HepG2 (cell line): ENCODE measurements around the gene CD101. TPM values are rescaled to one million over a fixed set of nuclear protein-coding genes. Genes with fewer than 3 reads are reported as not detected.

Experiments
- ATAC-seq: fragments of 200-7000 bp; cut with Tn5 transposase; 3 replicates; pipeline ENCODE4 v1.9.1; 2020; ENCODE audit warnings: mild to moderate bottlenecking, moderate library complexity
- BruUV-seq: library from RNA; stranded (reverse); fragments of 400-500 nt; replicated peaks from 2 replicates; lab custom pipeline; 2021; lab: Mats Ljungman, UMichigan
- CTCF ChIA-PET: fragments of 300-600 bp; formaldehyde crosslinking; extraction: SDS; loops from one replicate; lab custom pipeline; 2021; ENCODE audit warnings: low total read pairs, inconsistent platforms, low intra/inter-chr PET ratio; lab: Yijun Ruan, JAX
- POLR2A ChIA-PET: fragments of 350-600 bp; sonication (Branson Sonifier 250); formaldehyde crosslinking; loops from one replicate; lab custom pipeline; 2020; ENCODE audit warnings: antibody characterized with exemption, inconsistent platforms; lab: Yijun Ruan, JAX
- DNase-seq: peaks from one replicate; pipeline ENCODE4 v3.0.0-alpha.2; 2015; ENCODE audit warnings: low spot score
- FAIRE-seq: peaks from 3 replicates; lab custom pipeline; 2011; peaks lifted over from hg19 to GRCh38; lab: Jason Lieb, UNC
- H2AFZ ChIP-seq: one replicate; pipeline ENCODE4 v1.6.1; 2011; ENCODE audit warnings: low read length, inconsistent platforms
- H3K27ac ChIP-seq: fragments of 300-600 bp; 3 replicates; pipeline ENCODE4 v1.8.0; 2011; ENCODE audit warnings: mixed run types, mild to moderate bottlenecking, mixed read lengths, low read length, inconsistent platforms; ENCODE audit not compliant: insufficient read depth; ENCODE audit errors: extremely low read length
- H3K27me3 ChIP-seq, 2 experiments: fragments of 200-600 bp in 1 of 2; 2 replicates in 1 of 2; 3 replicates in 1 of 2; pipeline versions ENCODE4 v1.6.0 to v1.8.0; 2011; ENCODE audit warnings: low read length in 2 of 2, mild to moderate bottlenecking in 2 of 2, moderate library complexity in 2 of 2, inconsistent platforms in 1 of 2; ENCODE audit not compliant: insufficient read depth in 2 of 2, control insufficient read depth in 1 of 2
- H3K36me3 ChIP-seq, 2 experiments: fragments of 200-600 bp in 1 of 2; replicated peaks in 1 of 2; 2 replicates in 1 of 2; 3 replicates in 1 of 2; pipeline versions ENCODE4 v1.5.1 to v1.8.0; 2011; ENCODE audit warnings: low read length in 2 of 2, inconsistent platforms in 1 of 2; ENCODE audit not compliant: insufficient read depth in 2 of 2, control insufficient read depth in 1 of 2
- H3K4me1 ChIP-seq: 2 replicates; pipeline ENCODE4 v1.5.1; 2012; ENCODE audit warnings: low read length, inconsistent platforms; ENCODE audit not compliant: insufficient read depth
- H3K4me2 ChIP-seq: 2 replicates; pipeline ENCODE4 v1.6.0; 2011; ENCODE audit warnings: low read depth, low read length, inconsistent platforms
- H3K4me3 ChIP-seq, 3 experiments: fragments of 200-600 bp in 1 of 3; sonication (generic), shearing (Covaris generic) in 1 of 3; replicated peaks in 1 of 3; 2 replicates each; pipeline ENCODE4 v1.5.1; 2011 to 2016; ENCODE audit warnings: low read length in 3 of 3, inconsistent platforms in 2 of 3, low read depth in 2 of 3, mild to moderate bottlenecking in 2 of 3, control low read depth in 1 of 3, mixed read lengths in 1 of 3; ENCODE audit not compliant: insufficient read depth in 1 of 3
- H3K79me2 ChIP-seq: one replicate; pipeline ENCODE4 v1.6.1; 2011; ENCODE audit warnings: low read length, inconsistent platforms; ENCODE audit not compliant: insufficient read depth
- H3K9ac ChIP-seq: 2 replicates; pipeline ENCODE4 v1.6.0; 2011; ENCODE audit warnings: mild to moderate bottlenecking, low read depth, low read length, inconsistent platforms; ENCODE audit not compliant: insufficient read depth
- H3K9me3 ChIP-seq: 2 replicates; pipeline ENCODE4 v1.5.1; 2012; ENCODE audit warnings: mild to moderate bottlenecking, low read length
- H4K20me1 ChIP-seq: 2 replicates; pipeline ENCODE4 v1.6.0; 2011; ENCODE audit warnings: inconsistent platforms, mild to moderate bottlenecking, low read length, moderate library complexity; ENCODE audit not compliant: insufficient read depth
- ARHGAP35 ChIP-seq: sonication (generic); formaldehyde crosslinking; IDR thresholded peaks from 2 replicates; pipeline ENCODE4 v1.9.0; 2022; ENCODE audit warnings: mild to moderate bottlenecking, inconsistent platforms, moderate library complexity, missing genetic modification reagents, borderline replicate concordance
- BCL6 ChIP-seq: IDR thresholded peaks from 2 replicates; pipeline ENCODE4 v1.6.1; 2016; ENCODE audit warnings: missing genetic modification reagents, missing compliant biosample characterization
- CREM ChIP-seq, 2 experiments: sonication (generic) in 1 of 2; formaldehyde crosslinking in 1 of 2; IDR thresholded peaks; 2 replicates each; pipeline versions ENCODE4 v1.4.0 to v1.6.1; 2016 to 2020; ENCODE audit warnings: antibody characterized with exemption in 1 of 2, mild to moderate bottlenecking in 1 of 2, missing genetic modification reagents in 1 of 2
- GABPB1 ChIP-seq: IDR thresholded peaks from 2 replicates; pipeline ENCODE4 v1.6.1; 2016; ENCODE audit warnings: mild to moderate bottlenecking, missing genetic modification reagents, moderate library complexity, missing compliant biosample characterization
- GTF2F1 ChIP-seq: fragments of 150-350 bp; IDR thresholded peaks from 2 replicates; pipeline ENCODE4 v1.6.1; 2014; ENCODE audit warnings: low read length
- KLF6 ChIP-seq: IDR thresholded peaks from 2 replicates; pipeline ENCODE4 v1.8.0; 2016; ENCODE audit warnings: missing biosample characterization, missing genetic modification reagents
- PHF21A ChIP-seq: sonication (generic); formaldehyde crosslinking; IDR thresholded peaks from 2 replicates; pipeline ENCODE4 v1.5.0; 2020; ENCODE audit warnings: mild to moderate bottlenecking, missing genetic modification reagents
- SP140L ChIP-seq: sonication (generic); formaldehyde crosslinking; IDR thresholded peaks from 2 replicates; pipeline ENCODE4 v1.4.0; 2020; ENCODE audit warnings: missing genetic modification reagents, borderline replicate concordance
- TSC22D2 ChIP-seq: sonication (generic); formaldehyde crosslinking; IDR thresholded peaks from 2 replicates; pipeline ENCODE4 v1.5.1; 2020; ENCODE audit warnings: missing genetic modification reagents, mild to moderate bottlenecking, borderline replicate concordance
- YY1 ChIP-seq: IDR thresholded peaks from 2 replicates; pipeline ENCODE4 v1.6.1; 2011; ENCODE audit warnings: low read length, low read depth, moderate library complexity, mild to moderate bottlenecking; ENCODE audit not compliant: insufficient read depth, insufficient replicate concordance
- ZNF18 ChIP-seq: sonication (generic); formaldehyde crosslinking; IDR thresholded peaks from 2 replicates; pipeline ENCODE4 v1.8.0; 2022; ENCODE audit warnings: mild to moderate bottlenecking, missing genetic modification reagents; ENCODE audit not compliant: insufficient replicate concordance
- ZNF33B ChIP-seq: sonication (generic); formaldehyde crosslinking; IDR thresholded peaks from 2 replicates; pipeline ENCODE4 v1.5.1; 2020; ENCODE audit warnings: mild to moderate bottlenecking, missing genetic modification reagents
- ZNF441 ChIP-seq: sonication (generic); formaldehyde crosslinking; IDR thresholded peaks from 2 replicates; pipeline ENCODE4 v1.7.0; 2021; ENCODE audit warnings: missing genetic modification reagents, borderline replicate concordance
- ZNF530 ChIP-seq: sonication (generic); formaldehyde crosslinking; IDR thresholded peaks from 2 replicates; pipeline ENCODE4 v1.5.0; 2020; ENCODE audit warnings: low read depth, mild to moderate bottlenecking, missing genetic modification reagents
- ZNF543 ChIP-seq: sonication (generic); formaldehyde crosslinking; IDR thresholded peaks from 2 replicates; pipeline ENCODE4 v1.4.0; 2020; ENCODE audit warnings: mild to moderate bottlenecking, missing genetic modification reagents
- ZNF7 ChIP-seq: IDR thresholded peaks from 2 replicates; pipeline ENCODE4 v1.6.1; 2016; ENCODE audit warnings: missing biosample characterization, missing genetic modification reagents
- ZNF790 ChIP-seq: sonication (generic); formaldehyde crosslinking; IDR thresholded peaks from 2 replicates; pipeline ENCODE4 v1.8.0; 2022; ENCODE audit warnings: missing genetic modification reagents, mild to moderate bottlenecking, borderline replicate concordance
- WGBS: methylation state at CpG from one replicate; pipeline ENCODE4 v1.1.6; 2017; ENCODE audit warnings: low lambda C conversion rate; 5-methylcytosine and 5-hydroxymethylcytosine counted together
- in situ Hi-C: cut with HindIII; loops from 2 replicates; pipeline ENCODE4 v1.10.0; 2017; ENCODE audit warnings: low pct_unique_long_range_greater_than_20kb; ENCODE audit not compliant: extremely low pct_ligation_motif_present
- intact Hi-C: fragments of 100-400 bp; cut with micrococcal nuclease; formaldehyde crosslinking; loops from one replicate; pipeline ENCODE4 v1.10.0; 2022; ENCODE audit not compliant: unreplicated experiment
- polyA plus RNA-seq, 8 experiments: library from polyadenylated mRNA; depleted of rRNA in 3 of 8; stranded (reverse) in 7 of 8; unstranded in 1 of 8; fragments of >200 nt; fragmentation: Illumina TruSeq in 4 of 8; extraction: Trizol in 4 of 8; gene quantifications; 2 replicates each; pipeline versions ENCODE4 v1.2.1 to v1.2.3, GENCODE V29; 2011 to 2016; ENCODE audit warnings: low read depth in 4 of 8, missing spikeins in 1 of 8, mixed read lengths in 1 of 8; ENCODE audit not compliant: insufficient read depth in 1 of 8
- total RNA-seq, 5 experiments: library from RNA; depleted of rRNA; stranded (reverse); fragments of >200 nt; fragmentation: Illumina TruSeq; extraction: Trizol; gene quantifications; 2 replicates each; pipeline ENCODE4 v1.2.3, GENCODE V29; 2016; ENCODE audit warnings: low read depth in 1 of 5
- TF ChIP-seq, protein P1 (sequence below): sonication (generic); formaldehyde crosslinking; IDR thresholded peaks from 2 replicates; pipeline ENCODE4 v1.4.0; 2020; ENCODE audit warnings: missing genetic modification reagents
- TF ChIP-seq, protein P2 (sequence below): sonication (generic); formaldehyde crosslinking; IDR thresholded peaks from 2 replicates; pipeline ENCODE4 v1.5.0; 2020; ENCODE audit warnings: missing genetic modification reagents, mild to moderate bottlenecking, borderline replicate concordance

CD101 gene
- total and polyA plus RNA-seq, 2 of the 13 experiments (the other 11 are each of a cell fraction or from before 2014, with no cell fraction given): 0.05 to 0.09 TPM

GRCh38 chr1:117001254-117001927 lies at the start of gene CD101 (continued):
- no peak for TF ChIP-seq GABPB1 (CRISPR knock-in tag)
- TF ChIP-seq ZNF18 (CRISPR knock-in tag): no peak
- TF ChIP-seq ZNF441 (CRISPR knock-in tag): no peak
- no peak for TF ChIP-seq ZNF543 (CRISPR knock-in tag)
- no peak for TF ChIP-seq KLF6
- TF ChIP-seq, all 625 proteins: peak for 0

- CTCF ChIA-PET: no interaction called here
These were observed 48.8 kb upstream of the CD101 start for GRCh38 chr1:116952738-116953275.

More at GRCh38 chr1:116952738-116953275, 48.8 kb upstream of the CD101 start:
- Histone ChIP-seq H3K9me3 (no peaks in the 10 kb centered on the region), H3K36me3 (no peaks in the 10 kb centered on the region; a peak in 1 of 5 replicates), H2AFZ (no peak overlapping the region), H3K27me3 (no peaks in the 10 kb centered on the region), H3K4me1 (no peaks in the 10 kb centered on the region), H3K27ac (no peak overlapping the region), H3K4me3 (no peak overlapping the region), H3K79me2 (no peaks in the 10 kb centered on the region), H3K4me2 (no peak overlapping the region), H3K9ac (no peak overlapping the region), H4K20me1 (no peaks in the 10 kb centered on the region)
- intact Hi-C loops (no loop called here), in situ Hi-C loops (no loop called here)
- no peak for ATAC-seq
- 50% methylated on average over 2 of the region's 2 CpGs for WGBS
- TF ChIP-seq, protein P1, sequence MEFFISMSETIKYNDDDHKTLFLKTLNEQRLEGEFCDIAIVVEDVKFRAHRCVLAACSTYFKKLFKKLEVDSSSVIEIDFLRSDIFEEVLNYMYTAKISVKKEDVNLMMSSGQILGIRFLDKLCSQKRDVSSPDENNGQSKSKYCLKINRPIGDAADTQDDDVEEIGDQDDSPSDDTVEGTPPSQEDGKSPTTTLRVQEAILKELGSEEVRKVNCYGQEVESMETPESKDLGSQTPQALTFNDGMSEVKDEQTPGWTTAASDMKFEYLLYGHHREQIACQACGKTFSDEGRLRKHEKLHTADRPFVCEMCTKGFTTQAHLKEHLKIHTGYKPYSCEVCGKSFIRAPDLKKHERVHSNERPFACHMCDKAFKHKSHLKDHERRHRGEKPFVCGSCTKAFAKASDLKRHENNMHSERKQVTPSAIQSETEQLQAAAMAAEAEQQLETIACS (CRISPR knock-in tag): no peak
- no peak for TF ChIP-seq ZNF530 (CRISPR knock-in tag)
- no peak for TF ChIP-seq GTF2F1
- no peak for TF ChIP-seq ZNF7 (CRISPR knock-in tag)
- TF ChIP-seq CREM (IDR thresholded peaks at IDR 0.05): no peak
- no peak for TF ChIP-seq CREM (CRISPR knock-in tag; IDR thresholded peaks at IDR 0.05)
- no peak for TF ChIP-seq ARHGAP35
- TF ChIP-seq PHF21A (CRISPR knock-in tag): no peak
- TF ChIP-seq BCL6 (CRISPR knock-in tag): no peak
- no peak for TF ChIP-seq SP140L (CRISPR knock-in tag)
- TF ChIP-seq, protein P2, sequence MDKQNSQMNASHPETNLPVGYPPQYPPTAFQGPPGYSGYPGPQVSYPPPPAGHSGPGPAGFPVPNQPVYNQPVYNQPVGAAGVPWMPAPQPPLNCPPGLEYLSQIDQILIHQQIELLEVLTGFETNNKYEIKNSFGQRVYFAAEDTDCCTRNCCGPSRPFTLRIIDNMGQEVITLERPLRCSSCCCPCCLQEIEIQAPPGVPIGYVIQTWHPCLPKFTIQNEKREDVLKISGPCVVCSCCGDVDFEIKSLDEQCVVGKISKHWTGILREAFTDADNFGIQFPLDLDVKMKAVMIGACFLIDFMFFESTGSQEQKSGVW (CRISPR knock-in tag): no peak
- TF ChIP-seq ZNF790 (CRISPR knock-in tag): no peak
- no peak for TF ChIP-seq YY1
- TF ChIP-seq ZNF33B (CRISPR knock-in tag): no peak
- TF ChIP-seq TSC22D2 (CRISPR knock-in tag): no peak
- FAIRE-seq: no peak
- no TSS peak for BruUV-seq
- DNase-seq: no peak
- POLR2A ChIA-PET: no interaction called here
